SK-N-SH treated with all-trans-retinoic acid at 6 μM for 48 hours (cell line): ENCODE results near the gene PEX11G.

Experiments
- ATAC-seq: fragments of 200-7000 bp; cut with Tn5 transposase; 3 replicates; pipeline ENCODE4 v1.9.1; 2020; ENCODE audit warnings: mild to moderate bottlenecking, moderate library complexity
- ARNTL ChIP-seq: fragments of 450-650 bp; formaldehyde crosslinking; IDR thresholded peaks from 2 replicates; pipeline ENCODE4 v1.5.0; 2020; ENCODE audit warnings: low read depth, mild to moderate bottlenecking, moderate library complexity, borderline replicate concordance
- BACH2 ChIP-seq: fragments of 250-450 bp; sonication (Bioruptor Pico); IDR thresholded peaks from 2 replicates; pipeline ENCODE4 v1.9.0; 2021; ENCODE audit warnings: mild to moderate bottlenecking, borderline replicate concordance
- CSDC2 ChIP-seq: fragments of 250-450 bp; sonication (Bioruptor Pico); IDR thresholded peaks from 2 replicates; pipeline ENCODE4 v1.5.0; 2020; ENCODE audit warnings: mild to moderate bottlenecking, moderate library complexity
- ESRRG ChIP-seq: fragments of 250-450 bp; sonication (Bioruptor Pico); IDR thresholded peaks from 2 replicates; pipeline ENCODE4 v1.6.1; 2021; ENCODE audit warnings: mild to moderate bottlenecking
- GLIS3 ChIP-seq: fragments of 250-450 bp; sonication (Bioruptor Pico); IDR thresholded peaks from 2 replicates; pipeline ENCODE4 v1.5.0; 2020; ENCODE audit warnings: mild to moderate bottlenecking, moderate library complexity
- ISL1 ChIP-seq: fragments of 250-450 bp; sonication (Bioruptor Pico); IDR thresholded peaks from 2 replicates; pipeline ENCODE4 v2.1.2; 2022; ENCODE audit warnings: mild to moderate bottlenecking, moderate library complexity
- OSR1 ChIP-seq: fragments of 250-450 bp; sonication (Bioruptor Pico); IDR thresholded peaks from 2 replicates; pipeline ENCODE4 v1.8.0; 2022; ENCODE audit warnings: moderate library complexity, mild to moderate bottlenecking, inconsistent platforms
- PPARA ChIP-seq: fragments of 250-450 bp; sonication (Bioruptor Pico); IDR thresholded peaks from 2 replicates; pipeline ENCODE4 v1.5.0; 2020; ENCODE audit warnings: mild to moderate bottlenecking, borderline replicate concordance
- RARB ChIP-seq: fragments of 250-450 bp; sonication (Bioruptor Pico); IDR thresholded peaks from 2 replicates; pipeline ENCODE4 v1.8.0; 2021; ENCODE audit warnings: mild to moderate bottlenecking, moderate library complexity
- SNAI2 ChIP-seq: fragments of 250-450 bp; sonication (Bioruptor Pico); IDR thresholded peaks from 2 replicates; pipeline ENCODE4 v1.5.0; 2020; ENCODE audit warnings: mild to moderate bottlenecking, moderate library complexity
- TCF4 ChIP-seq: fragments of 250-450 bp; sonication (Bioruptor Pico); IDR thresholded peaks from 2 replicates; pipeline ENCODE4 v1.8.0; 2021; ENCODE audit warnings: mild to moderate bottlenecking, moderate library complexity, borderline replicate concordance
- TOX ChIP-seq: fragments of 250-450 bp; sonication (Bioruptor Pico); IDR thresholded peaks from 2 replicates; pipeline ENCODE4 v1.8.0; 2021; ENCODE audit warnings: mild to moderate bottlenecking, moderate library complexity, borderline replicate concordance
- ZC3H10 ChIP-seq: fragments of 250-450 bp; sonication (Bioruptor Pico); IDR thresholded peaks from 2 replicates; pipeline ENCODE4 v1.5.1; 2021; ENCODE audit warnings: mild to moderate bottlenecking, moderate library complexity
- ZFP3 ChIP-seq: fragments of 250-450 bp; sonication (Bioruptor Pico); IDR thresholded peaks from 2 replicates; pipeline ENCODE4 v1.5.0; 2020; ENCODE audit warnings: mild to moderate bottlenecking, moderate library complexity
- ZNF565 ChIP-seq: fragments of 450-650 bp; formaldehyde crosslinking; conservative IDR thresholded peaks from 2 replicates; pipeline ENCODE4 v1.5.0; 2020; ENCODE audit warnings: low read depth, mild to moderate bottlenecking, moderate library complexity
- ZNF70 ChIP-seq: fragments of 450-650 bp; formaldehyde crosslinking; IDR thresholded peaks from 2 replicates; pipeline ENCODE4 v1.5.0; 2020; ENCODE audit warnings: mild to moderate bottlenecking, moderate library complexity
- ZNF8 ChIP-seq: fragments of 450-650 bp; formaldehyde crosslinking; IDR thresholded peaks from 2 replicates; pipeline ENCODE4 v1.5.0; 2020; ENCODE audit warnings: mild to moderate bottlenecking, moderate library complexity
- TF ChIP-seq, protein P1 (sequence below): fragments of 250-450 bp; sonication (Bioruptor Pico); IDR thresholded peaks from 2 replicates; pipeline ENCODE4 v1.5.1; 2021; ENCODE audit warnings: mild to moderate bottlenecking, moderate library complexity
- TF ChIP-seq, protein P2 (sequence below): fragments of 250-450 bp; sonication (Bioruptor Pico); IDR thresholded peaks from 2 replicates; pipeline ENCODE4 v1.5.0; 2020; ENCODE audit warnings: mild to moderate bottlenecking, moderate library complexity
- TF ChIP-seq, protein P3 (sequence below): fragments of 250-450 bp; sonication (Bioruptor Pico); IDR thresholded peaks from 2 replicates; pipeline ENCODE4 v1.8.0; 2020; ENCODE audit warnings: mild to moderate bottlenecking, moderate library complexity, borderline replicate concordance

The PEX11G gene

DNA sequence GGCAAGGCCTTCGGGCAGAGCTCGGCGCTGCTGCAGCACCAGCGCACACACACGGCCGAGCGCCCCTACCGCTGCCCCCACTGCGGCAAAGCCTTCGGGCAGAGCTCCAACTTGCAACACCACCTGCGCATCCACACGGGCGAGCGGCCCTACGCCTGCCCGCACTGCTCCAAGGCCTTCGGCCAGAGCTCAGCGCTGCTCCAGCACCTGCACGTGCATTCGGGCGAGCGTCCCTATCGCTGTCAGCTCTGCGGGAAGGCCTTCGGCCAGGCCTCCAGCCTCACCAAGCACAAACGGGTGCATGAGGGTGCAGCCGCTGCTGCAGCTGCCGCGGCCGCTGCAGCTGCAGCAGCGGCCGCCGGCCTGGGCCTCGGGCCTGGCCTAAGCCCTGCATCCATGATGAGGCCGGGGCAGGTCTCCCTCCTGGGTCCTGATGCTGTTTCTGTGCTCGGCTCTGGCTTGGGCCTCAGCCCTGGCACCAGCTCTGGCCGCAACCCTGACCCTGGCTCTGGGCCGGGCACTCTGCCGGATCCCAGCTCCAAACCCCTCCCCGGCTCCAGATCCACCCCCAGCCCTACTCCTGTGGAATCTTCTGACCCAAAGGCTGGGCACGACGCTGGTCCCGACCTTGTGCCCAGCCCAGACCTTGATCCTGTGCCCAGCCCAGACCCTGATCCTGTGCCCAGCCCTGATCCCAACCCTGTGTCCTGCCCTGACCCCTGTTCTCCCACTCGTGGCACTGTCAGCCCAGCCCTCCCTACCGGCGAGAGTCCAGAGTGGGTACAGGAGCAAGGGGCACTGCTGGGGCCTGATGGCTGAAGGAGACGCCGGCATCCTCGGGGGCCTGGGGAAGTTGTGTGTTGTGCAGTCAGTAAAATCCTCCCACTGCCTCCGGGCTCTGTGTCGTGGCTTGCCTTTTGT is 31.6 kb upstream of the PEX11G start:
- TF ChIP-seq TOX (no peak), PPARA (no peak), ZNF565 (no peak), ZFP3 (CRISPR knock-in tag) (no peak), GLIS3 (CRISPR knock-in tag) (no peak), OSR1 (no peak), ESRRG (CRISPR knock-in tag) (no peak), RARB (no peak), ZNF8 (CRISPR knock-in tag) (no peak), SNAI2 (no peak), ZNF70 (CRISPR knock-in tag) (no peak), BACH2 (CRISPR knock-in tag) (no peak), ZC3H10 (no peak)
- TF ChIP-seq, protein P1, sequence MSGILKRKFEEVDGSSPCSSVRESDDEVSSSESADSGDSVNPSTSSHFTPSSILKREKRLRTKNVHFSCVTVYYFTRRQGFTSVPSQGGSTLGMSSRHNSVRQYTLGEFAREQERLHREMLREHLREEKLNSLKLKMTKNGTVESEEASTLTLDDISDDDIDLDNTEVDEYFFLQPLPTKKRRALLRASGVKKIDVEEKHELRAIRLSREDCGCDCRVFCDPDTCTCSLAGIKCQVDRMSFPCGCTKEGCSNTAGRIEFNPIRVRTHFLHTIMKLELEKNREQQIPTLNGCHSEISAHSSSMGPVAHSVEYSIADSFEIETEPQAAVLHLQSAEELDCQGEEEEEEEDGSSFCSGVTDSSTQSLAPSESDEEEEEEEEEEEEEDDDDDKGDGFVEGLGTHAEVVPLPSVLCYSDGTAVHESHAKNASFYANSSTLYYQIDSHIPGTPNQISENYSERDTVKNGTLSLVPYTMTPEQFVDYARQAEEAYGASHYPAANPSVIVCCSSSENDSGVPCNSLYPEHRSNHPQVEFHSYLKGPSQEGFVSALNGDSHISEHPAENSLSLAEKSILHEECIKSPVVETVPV (CRISPR knock-in tag) = no peak
- no peak for ATAC-seq

DNA sequence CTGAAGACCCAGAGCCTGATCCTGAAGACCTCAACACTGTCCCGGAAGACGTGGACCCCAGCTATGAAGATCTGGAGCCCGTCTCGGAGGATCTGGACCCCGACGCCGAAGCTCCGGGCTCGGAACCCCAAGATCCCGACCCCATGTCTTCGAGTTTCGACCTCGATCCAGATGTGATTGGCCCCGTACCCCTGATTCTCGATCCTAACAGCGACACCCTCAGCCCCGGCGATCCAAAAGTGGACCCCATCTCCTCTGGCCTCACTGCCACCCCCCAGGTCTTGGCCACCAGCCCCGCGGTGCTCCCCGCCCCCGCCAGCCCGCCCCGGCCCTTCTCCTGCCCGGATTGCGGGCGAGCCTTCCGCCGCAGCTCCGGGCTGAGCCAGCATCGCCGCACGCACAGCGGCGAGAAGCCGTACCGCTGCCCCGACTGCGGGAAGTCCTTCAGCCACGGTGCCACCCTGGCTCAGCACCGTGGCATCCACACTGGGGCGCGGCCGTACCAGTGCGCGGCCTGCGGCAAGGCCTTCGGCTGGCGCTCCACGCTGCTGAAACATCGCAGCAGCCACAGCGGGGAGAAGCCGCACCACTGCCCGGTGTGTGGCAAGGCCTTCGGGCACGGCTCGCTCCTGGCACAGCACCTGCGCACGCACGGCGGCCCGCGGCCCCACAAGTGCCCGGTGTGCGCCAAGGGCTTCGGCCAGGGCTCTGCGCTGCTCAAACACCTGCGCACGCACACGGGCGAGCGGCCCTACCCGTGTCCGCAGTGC is 30.7 kb upstream of the PEX11G start:
- TF ChIP-seq CSDC2 (CRISPR knock-in tag) = no peak
- TF ChIP-seq TCF4 = no peak
- TF ChIP-seq ZNF70 (CRISPR knock-in tag) = no peak
- ATAC-seq = no peak

DNA sequence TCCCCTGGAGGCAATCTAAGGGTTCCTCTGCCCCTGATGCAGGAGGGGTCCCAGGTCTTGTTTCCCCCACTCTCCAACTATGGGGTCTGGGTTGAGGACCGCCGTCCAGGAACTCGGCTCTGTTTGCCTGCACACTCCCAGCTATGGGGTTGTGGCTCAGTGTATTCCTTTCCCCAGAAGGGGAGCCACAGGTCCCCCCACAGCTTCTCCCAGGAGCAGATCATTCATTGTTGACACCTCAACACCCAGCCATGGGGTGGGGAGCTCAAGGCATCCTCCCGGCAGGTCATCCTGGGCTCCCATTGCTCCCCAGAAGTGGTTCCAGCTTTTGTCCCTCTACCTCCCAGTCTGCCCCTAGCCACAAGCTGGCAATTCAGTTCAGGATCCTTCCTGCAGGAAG is 28.0 kb upstream of the PEX11G start:
- ATAC-seq = 0 out of 3 replicates have a peak, but pooled peaks have one; percentile 21
- TF ChIP-seq SNAI2 = no peak
- TF ChIP-seq ZNF565 = no peak
- TF ChIP-seq BACH2 (CRISPR knock-in tag) = no peak
- TF ChIP-seq CSDC2 (CRISPR knock-in tag) = no peak
- no peak for TF ChIP-seq ZFP3 (CRISPR knock-in tag)
- TF ChIP-seq ARNTL (CRISPR knock-in tag) = no peak
- no peak for TF ChIP-seq GLIS3 (CRISPR knock-in tag)
- no peak for TF ChIP-seq ZC3H10
- TF ChIP-seq ZNF70 (CRISPR knock-in tag) = no peak

DNA sequence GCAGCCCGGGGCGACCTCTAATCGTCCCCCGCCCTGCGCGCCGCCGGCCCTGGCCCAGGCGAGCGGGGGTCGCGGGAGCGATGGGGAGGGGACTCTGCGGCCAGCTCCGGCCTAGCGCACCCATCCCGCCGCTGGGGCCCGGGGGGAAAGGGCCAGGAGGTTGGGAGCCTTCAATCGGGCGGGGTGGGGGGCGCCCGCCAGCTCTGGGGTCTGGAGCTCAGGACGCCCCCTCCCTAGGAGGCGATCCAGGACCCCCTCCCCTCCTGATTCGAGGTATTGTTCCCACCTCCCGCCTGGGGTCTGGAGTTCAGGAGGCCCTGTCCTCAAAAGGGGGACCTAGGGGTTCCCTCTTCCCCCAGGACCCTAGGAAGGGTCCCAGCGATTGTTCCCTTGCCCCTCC is 27.5 kb upstream of the PEX11G start:
- no peak for TF ChIP-seq SNAI2
- TF ChIP-seq ISL1 (CRISPR knock-in tag) = no peak
- no peak for ATAC-seq

DNA sequence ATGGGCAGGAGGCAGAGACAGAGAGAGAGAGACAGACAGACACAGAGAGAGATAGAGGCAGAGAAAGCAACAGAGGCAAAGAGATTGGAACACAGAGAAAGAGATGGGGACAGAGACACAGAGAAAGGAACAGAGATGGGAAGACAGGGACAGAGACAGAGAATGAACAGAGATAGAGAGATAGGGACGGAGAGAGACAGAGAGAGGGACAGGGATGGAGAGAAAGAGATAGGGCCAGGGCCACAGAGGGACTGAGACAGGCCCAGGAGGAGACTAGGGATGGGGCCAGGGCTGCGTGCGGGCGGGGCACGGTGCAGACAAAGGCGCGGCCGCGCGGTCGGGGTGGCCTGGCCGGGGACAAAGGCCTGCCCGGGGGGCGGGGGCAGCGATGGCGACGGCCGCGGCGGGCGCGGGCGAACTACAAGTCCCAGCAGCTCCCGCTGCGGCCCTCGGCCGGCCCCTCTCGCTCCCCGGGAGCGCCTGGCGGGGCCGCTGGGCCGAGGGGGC is 26.9 kb upstream of the PEX11G start, which contains the start of gene ZNF358:
Gene ZNF358, plus strand, starts transcription at position 459 of the 507 bp plus-strand sequence. CDS start 3,140 bp downstream, outside the sequence.
- no peak for TF ChIP-seq SNAI2
- no peak for TF ChIP-seq TCF4
- TF ChIP-seq ZC3H10 = no peak
- no peak for TF ChIP-seq CSDC2 (CRISPR knock-in tag)
- TF ChIP-seq, protein P2, sequence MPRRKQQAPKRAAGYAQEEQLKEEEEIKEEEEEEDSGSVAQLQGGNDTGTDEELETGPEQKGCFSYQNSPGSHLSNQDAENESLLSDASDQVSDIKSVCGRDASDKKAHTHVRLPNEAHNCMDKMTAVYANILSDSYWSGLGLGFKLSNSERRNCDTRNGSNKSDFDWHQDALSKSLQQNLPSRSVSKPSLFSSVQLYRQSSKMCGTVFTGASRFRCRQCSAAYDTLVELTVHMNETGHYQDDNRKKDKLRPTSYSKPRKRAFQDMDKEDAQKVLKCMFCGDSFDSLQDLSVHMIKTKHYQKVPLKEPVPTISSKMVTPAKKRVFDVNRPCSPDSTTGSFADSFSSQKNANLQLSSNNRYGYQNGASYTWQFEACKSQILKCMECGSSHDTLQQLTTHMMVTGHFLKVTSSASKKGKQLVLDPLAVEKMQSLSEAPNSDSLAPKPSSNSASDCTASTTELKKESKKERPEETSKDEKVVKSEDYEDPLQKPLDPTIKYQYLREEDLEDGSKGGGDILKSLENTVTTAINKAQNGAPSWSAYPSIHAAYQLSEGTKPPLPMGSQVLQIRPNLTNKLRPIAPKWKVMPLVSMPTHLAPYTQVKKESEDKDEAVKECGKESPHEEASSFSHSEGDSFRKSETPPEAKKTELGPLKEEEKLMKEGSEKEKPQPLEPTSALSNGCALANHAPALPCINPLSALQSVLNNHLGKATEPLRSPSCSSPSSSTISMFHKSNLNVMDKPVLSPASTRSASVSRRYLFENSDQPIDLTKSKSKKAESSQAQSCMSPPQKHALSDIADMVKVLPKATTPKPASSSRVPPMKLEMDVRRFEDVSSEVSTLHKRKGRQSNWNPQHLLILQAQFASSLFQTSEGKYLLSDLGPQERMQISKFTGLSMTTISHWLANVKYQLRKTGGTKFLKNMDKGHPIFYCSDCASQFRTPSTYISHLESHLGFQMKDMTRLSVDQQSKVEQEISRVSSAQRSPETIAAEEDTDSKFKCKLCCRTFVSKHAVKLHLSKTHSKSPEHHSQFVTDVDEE (CRISPR knock-in tag) = 0 out of 2 replicates have a peak, but pooled peaks have one; percentile 40
- TF ChIP-seq, protein P3, sequence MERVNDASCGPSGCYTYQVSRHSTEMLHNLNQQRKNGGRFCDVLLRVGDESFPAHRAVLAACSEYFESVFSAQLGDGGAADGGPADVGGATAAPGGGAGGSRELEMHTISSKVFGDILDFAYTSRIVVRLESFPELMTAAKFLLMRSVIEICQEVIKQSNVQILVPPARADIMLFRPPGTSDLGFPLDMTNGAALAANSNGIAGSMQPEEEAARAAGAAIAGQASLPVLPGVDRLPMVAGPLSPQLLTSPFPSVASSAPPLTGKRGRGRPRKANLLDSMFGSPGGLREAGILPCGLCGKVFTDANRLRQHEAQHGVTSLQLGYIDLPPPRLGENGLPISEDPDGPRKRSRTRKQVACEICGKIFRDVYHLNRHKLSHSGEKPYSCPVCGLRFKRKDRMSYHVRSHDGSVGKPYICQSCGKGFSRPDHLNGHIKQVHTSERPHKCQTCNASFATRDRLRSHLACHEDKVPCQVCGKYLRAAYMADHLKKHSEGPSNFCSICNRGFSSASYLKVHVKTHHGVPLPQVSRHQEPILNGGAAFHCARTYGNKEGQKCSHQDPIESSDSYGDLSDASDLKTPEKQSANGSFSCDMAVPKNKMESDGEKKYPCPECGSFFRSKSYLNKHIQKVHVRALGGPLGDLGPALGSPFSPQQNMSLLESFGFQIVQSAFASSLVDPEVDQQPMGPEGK (CRISPR knock-in tag) = no peak
- no peak for TF ChIP-seq ESRRG (CRISPR knock-in tag)

More for the DNA sequence above, 26.9 kb upstream of the PEX11G start, which contains the start of gene ZNF358:
- peak; percentile 94 for ATAC-seq
